HepG2 (cell line): Measurements from ENCODE around the gene HYI. TPM values are rescaled to one million over a fixed set of nuclear protein-coding genes. Genes with fewer than 3 reads are reported as not detected.

Experiments used
- ATAC-seq: fragments of 200-7000 bp; cut with Tn5 transposase; 3 replicates; pipeline ENCODE4 v1.9.1; 2020; ENCODE audit warnings: mild to moderate bottlenecking, moderate library complexity
- BruUV-seq: library from RNA; stranded (reverse); fragments of 400-500 nt; replicated peaks from 2 replicates; lab custom pipeline; 2021; lab: Mats Ljungman, UMichigan
- CTCF ChIA-PET: fragments of 300-600 bp; formaldehyde crosslinking; extraction: SDS; loops from one replicate; lab custom pipeline; 2021; ENCODE audit warnings: low total read pairs, inconsistent platforms, low intra/inter-chr PET ratio; lab: Yijun Ruan, JAX
- POLR2A ChIA-PET: fragments of 350-600 bp; sonication (Branson Sonifier 250); formaldehyde crosslinking; loops from one replicate; lab custom pipeline; 2020; ENCODE audit warnings: antibody characterized with exemption, inconsistent platforms; lab: Yijun Ruan, JAX
- DNase-seq: peaks from one replicate; pipeline ENCODE4 v3.0.0-alpha.2; 2015; ENCODE audit warnings: low spot score
- FAIRE-seq: peaks from 3 replicates; lab custom pipeline; 2011; peaks lifted over from hg19 to GRCh38; lab: Jason Lieb, UNC
- H2AFZ ChIP-seq: one replicate; pipeline ENCODE4 v1.6.1; 2011; ENCODE audit warnings: low read length, inconsistent platforms
- H3K27ac ChIP-seq: fragments of 300-600 bp; 3 replicates; pipeline ENCODE4 v1.8.0; 2011; ENCODE audit warnings: mixed run types, mild to moderate bottlenecking, mixed read lengths, low read length, inconsistent platforms; ENCODE audit not compliant: insufficient read depth; ENCODE audit errors: extremely low read length
- H3K27me3 ChIP-seq, 2 experiments: fragments of 200-600 bp in 1 of 2; 2 replicates in 1 of 2; 3 replicates in 1 of 2; pipeline versions ENCODE4 v1.6.0 to v1.8.0; 2011; ENCODE audit warnings: low read length in 2 of 2, mild to moderate bottlenecking in 2 of 2, moderate library complexity in 2 of 2, inconsistent platforms in 1 of 2; ENCODE audit not compliant: insufficient read depth in 2 of 2, control insufficient read depth in 1 of 2
- H3K36me3 ChIP-seq, 2 experiments: fragments of 200-600 bp in 1 of 2; replicated peaks in 1 of 2; 2 replicates in 1 of 2; 3 replicates in 1 of 2; pipeline versions ENCODE4 v1.5.1 to v1.8.0; 2011; ENCODE audit warnings: low read length in 2 of 2, inconsistent platforms in 1 of 2; ENCODE audit not compliant: insufficient read depth in 2 of 2, control insufficient read depth in 1 of 2
- H3K4me1 ChIP-seq: 2 replicates; pipeline ENCODE4 v1.5.1; 2012; ENCODE audit warnings: low read length, inconsistent platforms; ENCODE audit not compliant: insufficient read depth
- H3K4me2 ChIP-seq: 2 replicates; pipeline ENCODE4 v1.6.0; 2011; ENCODE audit warnings: low read depth, low read length, inconsistent platforms
- H3K4me3 ChIP-seq, 3 experiments: fragments of 200-600 bp in 1 of 3; sonication (generic), shearing (Covaris generic) in 1 of 3; replicated peaks in 1 of 3; 2 replicates each; pipeline ENCODE4 v1.5.1; 2011 to 2016; ENCODE audit warnings: low read length in 3 of 3, inconsistent platforms in 2 of 3, low read depth in 2 of 3, mild to moderate bottlenecking in 2 of 3, control low read depth in 1 of 3, mixed read lengths in 1 of 3; ENCODE audit not compliant: insufficient read depth in 1 of 3
- H3K79me2 ChIP-seq: one replicate; pipeline ENCODE4 v1.6.1; 2011; ENCODE audit warnings: low read length, inconsistent platforms; ENCODE audit not compliant: insufficient read depth
- H3K9ac ChIP-seq: 2 replicates; pipeline ENCODE4 v1.6.0; 2011; ENCODE audit warnings: mild to moderate bottlenecking, low read depth, low read length, inconsistent platforms; ENCODE audit not compliant: insufficient read depth
- H3K9me3 ChIP-seq: 2 replicates; pipeline ENCODE4 v1.5.1; 2012; ENCODE audit warnings: mild to moderate bottlenecking, low read length
- H4K20me1 ChIP-seq: 2 replicates; pipeline ENCODE4 v1.6.0; 2011; ENCODE audit warnings: inconsistent platforms, mild to moderate bottlenecking, low read length, moderate library complexity; ENCODE audit not compliant: insufficient read depth
- ARNT ChIP-seq: fragments of 450-650 bp; IDR thresholded peaks from 2 replicates; pipeline ENCODE4 v1.6.1; 2017
- CBX5 ChIP-seq: sonication (generic); formaldehyde crosslinking; IDR thresholded peaks from 2 replicates; pipeline ENCODE4 v1.4.0; 2020; ENCODE audit warnings: missing genetic modification reagents, borderline replicate concordance
- FOXJ3 ChIP-seq: sonication (generic); formaldehyde crosslinking; IDR thresholded peaks from 2 replicates; pipeline ENCODE4 v1.4.0; 2020; ENCODE audit warnings: missing genetic modification reagents, mild to moderate bottlenecking, borderline replicate concordance
- HNF1A ChIP-seq, 2 experiments: sonication (generic) in 1 of 2; formaldehyde crosslinking in 1 of 2; IDR thresholded peaks; 2 replicates each; pipeline versions ENCODE4 v1.4.0 to v1.6.1; 2016 to 2020; ENCODE audit warnings: borderline replicate concordance in 1 of 2, low read depth in 1 of 2, mild to moderate bottlenecking in 1 of 2, missing genetic modification reagents in 1 of 2
- JUND ChIP-seq: sonication (generic); formaldehyde crosslinking; IDR thresholded peaks from 2 replicates; pipeline ENCODE4 v1.8.0; 2022; ENCODE audit warnings: mild to moderate bottlenecking, missing genetic modification reagents
- KLF15 ChIP-seq: sonication (generic); formaldehyde crosslinking; IDR thresholded peaks from 2 replicates; pipeline ENCODE4 v1.8.1; 2023; ENCODE audit warnings: borderline replicate concordance, mild to moderate bottlenecking, inconsistent platforms, missing genetic modification reagents, mixed read lengths
- MAFG ChIP-seq: sonication (generic); formaldehyde crosslinking; IDR thresholded peaks from 2 replicates; pipeline ENCODE4 v1.5.1; 2020; ENCODE audit warnings: mild to moderate bottlenecking, missing genetic modification reagents
- MXI1 ChIP-seq: IDR thresholded peaks from 3 replicates; pipeline ENCODE4 v1.6.1; 2012; ENCODE audit warnings: low read depth, low read length, inconsistent platforms, borderline replicate concordance
- NCOA1 ChIP-seq: sonication (generic); formaldehyde crosslinking; IDR thresholded peaks from 2 replicates; pipeline ENCODE4 v1.9.0; 2021; ENCODE audit warnings: missing genetic modification reagents
- NKX3-1 ChIP-seq: sonication (generic); formaldehyde crosslinking; IDR thresholded peaks from 2 replicates; pipeline ENCODE4 v1.5.0; 2020; ENCODE audit warnings: missing genetic modification reagents
- ZMAT5 ChIP-seq: sonication (generic); formaldehyde crosslinking; IDR thresholded peaks from 2 replicates; pipeline ENCODE4 v1.5.0; 2020; ENCODE audit warnings: mild to moderate bottlenecking, low read depth, missing genetic modification reagents, borderline replicate concordance
- ZNF280B ChIP-seq: sonication (generic); formaldehyde crosslinking; IDR thresholded peaks from 2 replicates; pipeline ENCODE4 v1.5.0; 2020; ENCODE audit warnings: missing genetic modification reagents, mild to moderate bottlenecking, borderline replicate concordance
- WGBS: methylation state at CpG from one replicate; pipeline ENCODE4 v1.1.6; 2017; ENCODE audit warnings: low lambda C conversion rate; 5-methylcytosine and 5-hydroxymethylcytosine counted together
- in situ Hi-C: cut with HindIII; loops from 2 replicates; pipeline ENCODE4 v1.10.0; 2017; ENCODE audit warnings: low pct_unique_long_range_greater_than_20kb; ENCODE audit not compliant: extremely low pct_ligation_motif_present
- intact Hi-C: fragments of 100-400 bp; cut with micrococcal nuclease; formaldehyde crosslinking; loops from one replicate; pipeline ENCODE4 v1.10.0; 2022; ENCODE audit not compliant: unreplicated experiment
- polyA plus RNA-seq, 8 experiments: library from polyadenylated mRNA; depleted of rRNA in 3 of 8; stranded (reverse) in 7 of 8; unstranded in 1 of 8; fragments of >200 nt; fragmentation: Illumina TruSeq in 4 of 8; extraction: Trizol in 4 of 8; gene quantifications; 2 replicates each; pipeline versions ENCODE4 v1.2.1 to v1.2.3, GENCODE V29; 2011 to 2016; ENCODE audit warnings: low read depth in 4 of 8, missing spikeins in 1 of 8, mixed read lengths in 1 of 8; ENCODE audit not compliant: insufficient read depth in 1 of 8
- total RNA-seq, 5 experiments: library from RNA; depleted of rRNA; stranded (reverse); fragments of >200 nt; fragmentation: Illumina TruSeq; extraction: Trizol; gene quantifications; 2 replicates each; pipeline ENCODE4 v1.2.3, GENCODE V29; 2016; ENCODE audit warnings: low read depth in 1 of 5

Gene HYI
- total and polyA plus RNA-seq, 2 of the 13 experiments (the other 11 are each of a cell fraction or from before 2014, with no cell fraction given) = not detected

GRCh38 chr1:43432907-43433306, 20.8 kb downstream of the HYI start:
- Histone ChIP-seq H3K79me2 (no peaks in the 10 kb centered on the region), H3K9me3 (no peaks in the 10 kb centered on the region), H3K9ac (no peak overlapping the region), H3K36me3 (peaks cover 14 to 59% of the 10 kb centered on the region in 2 experiments), H2AFZ (no peak overlapping the region), H3K27me3 (no peaks in the 10 kb centered on the region)
- no TSS peak for BruUV-seq
- WGBS = no CpG with 5 or more reads among the region's 5 CpGs
- intact Hi-C loops = no loop called here
- ATAC-seq = no peak
- TF ChIP-seq NCOA1 (CRISPR knock-in tag) (no peak), KLF15 (CRISPR knock-in tag) (no peak), MXI1 (no peak), ZNF280B (CRISPR knock-in tag) (no peak)
- TF ChIP-seq, all 625 proteins: peak for 0
- ChIA-PET CTCF (no interaction called here), POLR2A (no interaction called here)
- no peak for FAIRE-seq
- no peak overlapping the region for H3K4me2 ChIP-seq
- DNase-seq = no peak
- no peaks in the 10 kb centered on the region for H4K20me1 ChIP-seq
- H3K4me3 ChIP-seq = no peak overlapping the region
- H3K27ac ChIP-seq = no peak overlapping the region
- H3K4me1 ChIP-seq = no peaks in the 10 kb centered on the region
- in situ Hi-C loops = no loop called here

GRCh38 chr1:43432171-43432860, 21.4 kb downstream of the HYI start:
- Histone ChIP-seq H4K20me1 (no peaks in the 10 kb centered on the region), H3K4me2 (no peak overlapping the region), H3K4me3 (no peak overlapping the region), H3K27me3 (no peaks in the 10 kb centered on the region), H3K9me3 (no peaks in the 10 kb centered on the region), H3K36me3 (peaks cover 15 to 65% of the 10 kb centered on the region in 2 experiments)
- 92% methylated on average over 7 of the region's 9 CpGs for WGBS
- BruUV-seq = no TSS peak
- no peak for FAIRE-seq
- no peak for ATAC-seq
- intact Hi-C loops = no loop called here
- CTCF ChIA-PET = no interaction called here
- TF ChIP-seq HNF1A (IDR thresholded peaks at IDR 0.05; ENCODE audit: low read depth) = no peak
- TF ChIP-seq HNF1A (CRISPR knock-in tag; IDR thresholded peaks at IDR 0.05; ENCODE audit: borderline replicate concordance) = no peak
- TF ChIP-seq NKX3-1 (CRISPR knock-in tag) = no peak
- TF ChIP-seq ZMAT5 (CRISPR knock-in tag) = no peak
- TF ChIP-seq MAFG (CRISPR knock-in tag) = no peak
- no peak for TF ChIP-seq JUND (CRISPR knock-in tag)
- TF ChIP-seq CBX5 = no peak
- TF ChIP-seq FOXJ3 (CRISPR knock-in tag) = no peak
- TF ChIP-seq ARNT = no peak
- TF ChIP-seq, all 625 proteins: peak for 0
- Histone ChIP-seq H3K9ac (no peak overlapping the region), H3K27ac (no peak overlapping the region), H3K4me1 (no peaks in the 10 kb centered on the region), H3K79me2 (no peaks in the 10 kb centered on the region), H2AFZ (no peak overlapping the region)
- POLR2A ChIA-PET = no interaction called here
- no peak for DNase-seq
- in situ Hi-C loops = no loop called here
